ENCODE results near the gene GABRQ. TPM values are rescaled to one million over a fixed set of nuclear protein-coding genes. Genes with fewer than 3 reads are reported as not detected.
A peak's percentile ranks its signal among the peaks of the same experiment; 100 is the strongest.

GABRQ gene
- total and polyA plus RNA-seq, 7 donors: not detected

DNA sequence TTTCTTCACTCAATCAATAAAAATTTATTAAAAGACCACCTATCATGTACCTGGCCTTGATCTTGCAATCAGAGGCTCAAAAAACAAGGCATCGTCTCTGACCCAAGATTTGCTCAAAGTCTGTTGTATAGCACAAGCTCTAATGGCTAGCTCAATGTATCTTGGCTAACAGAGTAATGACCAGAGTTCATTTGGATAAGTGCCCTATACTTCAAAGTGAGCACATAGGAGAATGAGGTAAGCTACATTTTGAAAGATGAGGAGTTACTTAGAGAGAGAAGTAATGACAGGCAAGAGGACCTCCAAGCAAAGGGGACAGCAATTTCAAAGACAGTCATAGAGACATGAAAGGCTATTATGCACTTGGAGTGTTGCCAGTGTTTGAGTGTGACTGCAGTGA, 22.9 kb upstream of the GABRQ start:
- 77 to 94% (median 92%) methylated on average over 1 of the region's 1 CpG for whole genome bisulfite sequencing, 3 donors
- Histone ChIP-seq H3K9me3 (no peaks in the 10 kb centered on the region), H3K4me1 (no peaks in the 10 kb centered on the region), H3K4me3 (no peak overlapping the region), H3K27ac (no peak overlapping the region), H3K36me3 (ENCODE audit: insufficient read depth in 1 of 2, low read depth in 1 of 2) (no peaks in the 10 kb centered on the region), H3K27me3 (ENCODE audit: insufficient read depth in 3 of 3, low read length in 2 of 3) (peaks cover 0 to 5% (median 0%) of the 10 kb centered on the region in 3 donors)
- intact Hi-C loops (cut with DNase I): no loop called here
- ATAC-seq (no peak), DNase-seq (no peak)
- TF ChIP-seq, protein P1, sequence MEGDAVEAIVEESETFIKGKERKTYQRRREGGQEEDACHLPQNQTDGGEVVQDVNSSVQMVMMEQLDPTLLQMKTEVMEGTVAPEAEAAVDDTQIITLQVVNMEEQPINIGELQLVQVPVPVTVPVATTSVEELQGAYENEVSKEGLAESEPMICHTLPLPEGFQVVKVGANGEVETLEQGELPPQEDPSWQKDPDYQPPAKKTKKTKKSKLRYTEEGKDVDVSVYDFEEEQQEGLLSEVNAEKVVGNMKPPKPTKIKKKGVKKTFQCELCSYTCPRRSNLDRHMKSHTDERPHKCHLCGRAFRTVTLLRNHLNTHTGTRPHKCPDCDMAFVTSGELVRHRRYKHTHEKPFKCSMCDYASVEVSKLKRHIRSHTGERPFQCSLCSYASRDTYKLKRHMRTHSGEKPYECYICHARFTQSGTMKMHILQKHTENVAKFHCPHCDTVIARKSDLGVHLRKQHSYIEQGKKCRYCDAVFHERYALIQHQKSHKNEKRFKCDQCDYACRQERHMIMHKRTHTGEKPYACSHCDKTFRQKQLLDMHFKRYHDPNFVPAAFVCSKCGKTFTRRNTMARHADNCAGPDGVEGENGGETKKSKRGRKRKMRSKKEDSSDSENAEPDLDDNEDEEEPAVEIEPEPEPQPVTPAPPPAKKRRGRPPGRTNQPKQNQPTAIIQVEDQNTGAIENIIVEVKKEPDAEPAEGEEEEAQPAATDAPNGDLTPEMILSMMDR (IDR thresholded peaks at IDR 0.05): no peak

DNA sequence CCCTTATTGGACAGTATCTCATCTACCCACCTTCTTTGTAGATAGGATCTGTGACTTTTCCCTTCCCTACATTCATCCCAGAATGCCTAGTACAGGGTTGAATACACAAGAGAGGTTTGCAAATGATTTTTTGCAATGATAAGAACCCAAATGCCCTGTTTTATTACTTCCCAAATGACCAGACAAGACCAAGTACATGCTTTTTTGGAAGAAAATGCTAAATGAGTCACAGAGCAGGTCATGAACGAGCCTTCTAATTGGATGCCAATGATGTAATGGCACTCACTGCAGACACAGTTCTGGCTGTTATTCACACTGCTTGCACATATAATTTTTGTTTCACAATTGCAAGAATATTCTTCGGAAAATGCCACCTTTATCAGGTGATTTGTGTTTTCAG, 17.8 kb upstream of the GABRQ start:
- Histone ChIP-seq H3K4me1 (no peaks in the 10 kb centered on the region), H3K27ac (no peak overlapping the region), H3K9me3 (no peaks in the 10 kb centered on the region), H3K36me3 (ENCODE audit: insufficient read depth in 1 of 2, low read depth in 1 of 2) (no peaks in the 10 kb centered on the region), H3K27me3 (ENCODE audit: insufficient read depth in 3 of 3, low read length in 2 of 3) (peaks cover 0 to 5% (median 0%) of the 10 kb centered on the region in 3 donors), H3K4me3 (no peak overlapping the region)
- TF ChIP-seq, protein P1 (IDR thresholded peaks at IDR 0.05): no peak
- ATAC-seq (no peak), DNase-seq (no peak)
- intact Hi-C loops (cut with DNase I): no loop called here
- 53 to 88% (median 67%) methylated on average over 2 of the region's 2 CpGs for WGBS, 3 donors

- intact Hi-C loops (cut with DNase I): loop anchor here (5.0 to 10.0 kb wide), 2 partner anchors 880 to 1478 kb away; no protein-coding TSS in a partner anchor
- H3K4me3 ChIP-seq: no peak overlapping the region
- no peaks in the 10 kb centered on the region for H3K9me3 ChIP-seq
- ATAC-seq: no peak
- H3K4me1 ChIP-seq: no peaks in the 10 kb centered on the region
- no peak overlapping the region for H3K27ac ChIP-seq
- no peaks in the 10 kb centered on the region for H3K36me3 ChIP-seq (ENCODE audit: insufficient read depth in 1 of 2, low read depth in 1 of 2)
- WGBS, 3 donors: 44 to 57% (median 49%) methylated on average over 7 of the region's 7 CpGs
- H3K27me3 ChIP-seq (ENCODE audit: insufficient read depth in 3 of 3, low read length in 2 of 3): peaks cover 0 to 20% (median 5%) of the 10 kb centered on the region in 3 donors
- TF ChIP-seq, protein P1 (IDR thresholded peaks at IDR 0.05): peak; percentile 61
- peak in 1 of 2 donors; percentile 27 for DNase-seq
Measured at GRCh38 chrX:152632445-152633097, 5.1 kb upstream of the GABRQ start.

- Histone ChIP-seq H3K9me3 (no peaks in the 10 kb centered on the region), H3K36me3 (ENCODE audit: insufficient read depth in 1 of 2, low read depth in 1 of 2) (no peaks in the 10 kb centered on the region), H3K4me1 (no peaks in the 10 kb centered on the region), H3K27me3 (ENCODE audit: insufficient read depth in 3 of 3, low read length in 2 of 3) (peaks cover 0 to 33% (median 6%) of the 10 kb centered on the region in 3 donors), H3K27ac (no peak overlapping the region), H3K4me3 (no peak overlapping the region)
- TF ChIP-seq, protein P1 (IDR thresholded peaks at IDR 0.05): peak; percentile 33
- whole genome bisulfite sequencing, 3 donors: 1 to 12% (median 3%) methylated on average over 7 of the region's 7 CpGs
- intact Hi-C loops (cut with DNase I): loop anchor here in 1 of 2 donors (10.0 kb wide), 1 partner anchor 1481 kb away; no protein-coding TSS in a partner anchor
- no peak for ATAC-seq
- DNase-seq: no peak
Measured at GRCh38 chrX:152635941-152636340, 1.8 kb upstream of the GABRQ start.

Data from psoas muscle (tissue), 8 donors.